Umbilical cord (tissue), 2 donors: ENCODE data around the gene KRT2. TPM values are rescaled to one million over a fixed set of nuclear protein-coding genes. Genes with fewer than 3 reads are reported as not detected.

Experiments used
- DNase-seq: peaks from one replicate; pipeline ENCODE4 v3.0.0-alpha.2; 2015; ENCODE audit warnings: low spot score
- total RNA-seq: library from RNA; depleted of rRNA; stranded (reverse); fragments of >200 nt; gene quantifications from one replicate; pipeline ENCODE4 v1.2.3, GENCODE V29; 2014; ENCODE audit warnings: low replicate concordance; ENCODE audit not compliant: insufficient read depth

The KRT2 gene
- total RNA-seq, 1 donor from 2014 or later = 0.48 TPM

DNA sequence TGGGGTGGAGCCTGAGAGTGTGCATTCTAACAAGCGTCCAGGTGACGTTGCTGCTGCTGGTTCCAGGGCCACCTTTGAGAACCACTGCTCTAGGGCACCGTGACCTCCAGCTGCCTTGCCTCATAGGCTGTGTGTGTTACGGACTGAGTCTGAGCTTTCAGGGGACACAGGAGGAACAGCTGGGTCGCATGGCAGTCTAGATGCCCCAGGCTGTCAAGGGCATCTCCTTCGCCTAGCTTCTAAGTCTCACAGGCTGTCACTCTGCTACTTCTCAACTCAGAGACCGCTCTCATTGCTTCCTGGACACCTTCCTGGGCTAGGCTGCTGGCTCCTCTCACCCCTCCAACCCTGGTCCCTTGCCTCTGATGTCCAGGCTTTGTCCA, 34.6 kb downstream of the KRT2 start:
- DNase-seq = no peak

- no peak for DNase-seq
Observed at GRCh38 chr12:52616680-52617402, 35.2 kb downstream of the KRT2 start.

GRCh38 chr12:52615912-52616311, 36.1 kb downstream of the KRT2 start:
- no peak for DNase-seq

DNA sequence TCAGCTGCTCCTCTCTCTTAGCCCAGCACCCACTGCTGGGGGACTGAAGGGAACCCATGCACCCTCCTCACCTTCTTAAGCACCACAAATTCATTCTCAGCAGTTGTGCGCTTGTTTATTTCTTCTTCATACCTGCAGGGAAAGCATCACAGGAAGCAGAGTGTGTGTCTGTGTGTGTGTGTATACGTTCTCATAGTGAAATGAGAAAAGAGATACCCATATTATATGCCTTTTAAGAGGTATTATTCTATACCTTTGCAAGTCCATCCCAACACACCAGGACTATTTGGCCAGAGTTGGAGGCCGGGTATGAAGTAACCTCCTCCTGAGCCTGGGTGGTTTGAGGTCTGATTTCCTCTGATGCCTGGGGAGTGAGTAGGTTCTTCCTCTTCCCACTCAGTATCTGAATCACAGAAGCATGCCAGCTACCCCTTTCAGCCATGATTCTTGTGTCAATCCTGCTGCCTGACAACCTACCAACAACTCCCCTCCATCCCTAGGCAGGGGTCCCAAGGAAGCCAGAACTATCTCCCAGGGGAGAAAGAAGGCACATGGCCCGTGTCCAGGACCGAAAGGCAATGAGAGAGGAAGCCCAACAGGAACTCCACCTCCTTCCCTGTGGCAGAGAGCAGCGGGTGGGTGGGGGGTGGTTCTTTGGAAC, 36.7 kb downstream of the KRT2 start:
- no peak for DNase-seq

DNA sequence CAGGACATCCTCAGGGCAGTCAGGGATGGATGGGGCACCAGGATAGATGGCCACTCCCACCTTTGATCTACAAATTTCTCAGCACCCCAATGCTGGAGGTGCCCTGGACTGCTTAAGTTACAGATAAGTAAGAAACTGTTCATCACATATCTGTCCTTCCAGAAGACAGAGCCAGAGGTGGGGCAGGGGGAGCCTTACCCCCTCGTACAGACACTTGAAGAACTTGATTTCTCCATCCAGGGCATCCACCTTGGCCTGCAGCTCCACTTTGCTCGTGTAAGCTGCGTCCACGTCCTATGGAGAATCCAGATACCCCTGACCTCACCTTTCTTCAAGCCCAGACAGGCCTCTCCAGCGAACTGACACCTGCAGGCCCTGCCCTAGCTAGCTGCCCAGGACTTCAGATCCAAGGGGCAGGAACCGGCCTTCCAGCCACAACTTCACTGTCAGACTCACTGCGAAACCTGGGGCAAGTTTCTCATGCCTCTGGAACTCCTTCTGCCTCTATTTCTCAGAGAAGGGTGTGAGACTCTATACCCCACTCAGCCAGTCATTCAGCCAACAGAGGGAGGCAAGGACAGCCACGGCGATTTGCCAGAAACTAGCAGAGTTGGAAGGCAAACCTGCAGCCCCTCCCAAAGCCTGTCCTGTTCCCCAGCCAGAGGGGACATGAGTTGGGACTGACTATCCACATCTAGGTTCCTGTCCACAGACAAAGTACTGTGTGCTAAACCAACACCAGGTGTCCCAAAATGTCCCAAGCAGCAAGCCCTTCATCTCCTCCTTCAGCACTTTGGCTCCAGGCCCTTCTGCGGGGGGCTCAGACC, 37.4 kb downstream of the KRT2 start:
- DNase-seq = no peak

- DNase-seq = no peak
Observed at GRCh38 chr12:52613384-52614030, 38.5 kb downstream of the KRT2 start.

GRCh38 chr12:52612431-52613383, 39.3 kb downstream of the KRT2 start:
- DNase-seq = no peak

DNA sequence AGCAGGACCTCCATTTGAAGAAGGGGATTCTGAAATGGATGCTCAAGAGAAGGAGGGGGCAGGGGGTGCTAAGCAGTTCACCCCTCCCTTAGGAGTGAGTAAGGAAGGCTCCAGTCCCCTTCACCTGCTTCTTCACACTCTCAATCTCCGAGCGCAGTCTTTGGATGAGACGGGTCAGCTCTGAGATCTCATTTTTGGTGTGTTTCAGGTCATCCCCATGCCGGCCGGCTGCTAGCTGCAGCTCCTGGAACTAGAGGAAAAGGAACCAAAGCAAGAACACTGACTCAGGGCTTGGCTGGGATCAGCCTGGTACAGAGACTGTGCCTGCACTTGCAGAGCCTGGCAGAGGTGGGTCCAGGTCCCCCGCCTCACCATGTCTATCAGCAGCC, 40.9 kb downstream of the KRT2 start:
- no peak for DNase-seq

DNA sequence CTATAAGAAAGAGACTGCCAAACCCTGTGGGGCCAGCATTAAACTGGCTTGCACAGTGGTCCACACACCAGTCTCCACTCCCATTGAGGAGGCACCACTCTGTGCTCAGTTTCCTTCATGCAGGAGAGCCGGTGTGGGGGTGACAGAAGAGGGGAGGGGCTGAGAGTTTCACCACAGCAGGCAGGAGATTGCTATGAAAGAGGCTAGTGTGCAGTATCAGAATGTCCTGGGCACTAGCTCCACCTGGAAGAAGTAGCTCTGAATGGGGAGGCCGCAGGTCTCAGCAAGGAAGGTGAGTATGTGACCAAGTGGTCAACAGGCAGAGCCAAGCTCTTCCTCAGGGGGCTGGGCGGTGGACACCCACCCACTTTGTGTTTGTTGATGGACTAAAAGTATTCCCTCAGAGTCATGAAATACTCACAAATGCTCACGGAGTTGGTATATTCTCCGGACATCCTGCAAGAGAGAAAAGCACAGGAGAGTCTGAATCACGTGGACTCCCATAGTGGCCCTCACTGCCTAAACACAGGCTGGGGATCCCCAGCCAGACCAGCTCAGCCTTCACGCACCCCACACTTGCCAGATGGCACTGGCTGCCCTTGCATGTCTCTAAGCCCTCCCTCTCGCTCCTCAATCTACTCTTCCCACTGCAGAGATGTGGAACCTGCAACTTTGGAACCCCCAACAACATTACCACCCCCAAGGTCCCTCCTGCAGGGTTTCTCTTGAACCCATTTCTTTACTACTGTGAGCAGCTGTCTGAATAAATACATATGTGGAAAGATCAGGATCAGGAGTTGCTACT, 43.0 kb downstream of the KRT2 start:
- DNase-seq = no peak

- DNase-seq = no peak
Observed at GRCh38 chr12:52608161-52608560, 43.9 kb downstream of the KRT2 start.

DNA sequence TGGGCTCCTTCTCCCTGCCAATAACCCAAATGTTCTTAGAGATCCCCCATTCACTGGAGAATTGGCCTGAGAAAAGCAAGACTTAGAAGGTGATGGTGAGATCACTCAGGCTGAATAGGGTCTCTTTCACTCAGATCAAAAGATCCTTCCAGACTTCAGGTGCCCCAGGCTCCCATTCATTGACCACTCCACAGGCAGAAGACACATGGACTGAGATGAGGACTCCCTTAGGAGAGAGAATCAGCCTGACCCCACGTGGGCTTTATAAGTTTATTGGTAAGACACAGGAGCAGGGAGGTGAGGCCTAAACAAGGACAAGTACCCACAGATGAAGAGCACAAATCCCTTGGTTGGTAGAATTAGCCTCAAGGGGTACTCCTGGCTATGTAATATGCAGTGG, 44.7 kb downstream of the KRT2 start:
- DNase-seq = no peak

- no peak for DNase-seq
Observed at GRCh38 chr12:52606581-52607218, 45.3 kb downstream of the KRT2 start.

GRCh38 chr12:52606096-52606495, 45.9 kb downstream of the KRT2 start:
- no peak for DNase-seq

DNA sequence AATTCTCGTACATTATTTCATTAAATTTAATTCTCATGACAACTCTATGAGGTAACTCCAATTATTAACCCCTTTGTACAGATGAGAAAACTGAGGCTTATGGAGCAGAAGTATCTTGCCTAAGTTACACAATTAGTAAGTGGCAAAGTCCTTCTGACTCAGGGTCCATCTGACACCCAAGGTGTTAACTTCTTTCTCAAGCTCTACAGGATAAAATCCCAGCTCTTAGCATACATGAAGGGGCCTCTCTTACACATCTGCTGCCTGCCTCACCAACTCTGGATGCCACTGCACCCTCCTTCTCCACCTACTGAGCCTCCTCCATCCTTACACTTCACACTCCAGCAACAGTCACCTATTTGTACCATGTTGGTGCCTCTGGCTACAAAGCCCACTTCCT, 46.5 kb downstream of the KRT2 start:
- no peak for DNase-seq

- DNase-seq = no peak
Observed at GRCh38 chr12:52604859-52605258, 47.2 kb downstream of the KRT2 start.

GRCh38 chr12:52603314-52603713, 48.7 kb downstream of the KRT2 start:
- no peak for DNase-seq

- no peak for DNase-seq
Observed at GRCh38 chr12:52602552-52602951, 49.5 kb downstream of the KRT2 start.

DNA sequence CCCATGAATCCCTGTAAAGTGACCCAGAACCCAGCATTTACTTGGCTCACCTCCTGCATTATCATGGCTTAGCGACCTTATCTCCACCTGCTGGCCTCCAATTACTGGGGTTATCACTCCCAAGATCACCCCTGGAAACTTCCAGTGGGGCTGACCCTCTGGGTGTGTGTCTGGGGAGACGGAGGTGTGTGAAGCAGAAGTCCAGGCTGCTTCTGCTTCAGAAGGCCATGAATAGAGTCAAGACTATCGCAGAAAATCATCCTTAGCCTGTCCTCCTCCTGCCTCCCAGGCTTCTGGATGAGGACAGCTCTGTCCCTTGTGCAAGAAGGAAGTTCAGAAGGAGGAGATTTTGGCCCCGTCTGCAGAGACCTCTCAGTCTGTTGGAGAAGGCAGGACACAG, 50.3 kb downstream of the KRT2 start:
- no peak for DNase-seq

DNA sequence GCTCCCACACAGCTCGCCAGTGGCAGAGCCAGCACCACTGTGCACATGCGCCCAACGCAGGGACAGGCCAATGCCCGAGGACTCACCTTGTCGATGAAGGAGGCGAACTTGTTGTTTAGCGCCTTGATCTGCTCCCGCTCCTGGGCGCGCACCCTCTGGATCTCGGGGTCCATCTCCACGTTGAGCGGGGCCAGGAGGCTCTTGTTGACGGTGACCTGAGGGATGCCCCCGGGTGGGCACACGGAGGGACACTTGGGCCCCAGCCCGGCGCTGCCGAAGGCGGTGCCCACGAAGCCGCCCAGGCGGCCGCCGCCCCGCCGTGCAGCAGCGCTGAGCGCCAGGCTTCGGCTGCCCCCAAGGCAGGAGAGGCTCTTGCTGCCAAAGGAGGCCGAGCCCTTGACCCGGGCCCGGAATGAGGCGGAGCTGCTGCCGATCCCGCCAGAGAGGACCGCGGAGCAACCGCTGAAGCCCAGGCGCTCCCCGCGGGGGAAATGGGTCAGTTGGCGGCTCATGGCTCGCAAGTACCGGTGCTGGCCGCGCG, 51.0 kb downstream of the KRT2 start, which contains the start of gene KRT72:
TSS of gene KRT72 (minus strand) at position 523 of the 541 bp plus-strand sequence. CDS start at position 512, 11 bp downstream.
- DNase-seq = no peak
